Ovary (tissue), 3 donors: ENCODE data around the gene THSD4.

ENCODE experiments used
- EP300 ChIP-seq: sonication (generic); formaldehyde crosslinking; IDR thresholded peaks from one replicate; pipeline ENCODE4 v1.6.1; 2017; ENCODE audit warnings: antibody characterized with exemption
- POLR2A ChIP-seq: fragments of 450-650 bp; IDR thresholded peaks from one replicate; pipeline ENCODE4 v1.6.1; 2017; ENCODE audit warnings: antibody characterized with exemption, mild to moderate bottlenecking, moderate library complexity
- TF ChIP-seq, protein P1 (sequence below), 3 donors: fragments of 450-650 bp in 2 of 3; fragments of 200-600 bp in 1 of 3; IDR thresholded peaks; one replicate each; pipeline versions ENCODE4 v1.5.1 to v1.8.0; 2016 to 2022; ENCODE audit warnings: antibody characterized with exemption in 3 of 3, mild to moderate bottlenecking in 1 of 3
- donor health status: DM: no; HTN: no; CAD: no.

- TF ChIP-seq, protein P1, sequence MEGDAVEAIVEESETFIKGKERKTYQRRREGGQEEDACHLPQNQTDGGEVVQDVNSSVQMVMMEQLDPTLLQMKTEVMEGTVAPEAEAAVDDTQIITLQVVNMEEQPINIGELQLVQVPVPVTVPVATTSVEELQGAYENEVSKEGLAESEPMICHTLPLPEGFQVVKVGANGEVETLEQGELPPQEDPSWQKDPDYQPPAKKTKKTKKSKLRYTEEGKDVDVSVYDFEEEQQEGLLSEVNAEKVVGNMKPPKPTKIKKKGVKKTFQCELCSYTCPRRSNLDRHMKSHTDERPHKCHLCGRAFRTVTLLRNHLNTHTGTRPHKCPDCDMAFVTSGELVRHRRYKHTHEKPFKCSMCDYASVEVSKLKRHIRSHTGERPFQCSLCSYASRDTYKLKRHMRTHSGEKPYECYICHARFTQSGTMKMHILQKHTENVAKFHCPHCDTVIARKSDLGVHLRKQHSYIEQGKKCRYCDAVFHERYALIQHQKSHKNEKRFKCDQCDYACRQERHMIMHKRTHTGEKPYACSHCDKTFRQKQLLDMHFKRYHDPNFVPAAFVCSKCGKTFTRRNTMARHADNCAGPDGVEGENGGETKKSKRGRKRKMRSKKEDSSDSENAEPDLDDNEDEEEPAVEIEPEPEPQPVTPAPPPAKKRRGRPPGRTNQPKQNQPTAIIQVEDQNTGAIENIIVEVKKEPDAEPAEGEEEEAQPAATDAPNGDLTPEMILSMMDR (IDR thresholded peaks at IDR 0.05) = no peak
- TF ChIP-seq POLR2A = no peak
- no peak for TF ChIP-seq EP300
Observed at GRCh38 chr15:71573599-71573998, 458.3 kb downstream of the THSD4 start.
